IPS-18c (cell line): Measurements from ENCODE around the gene CYB561.
"Not testable (repeated sequence)": the region's sequence is repeated elsewhere in the genome, so short reads cannot be mapped to it uniquely, and the experiment has no call there.

ENCODE experiments used
- H3K4me3 ChIP-seq: 2 replicates; pipeline ENCODE4 v1.7.0; 2013; ENCODE audit warnings: low read depth, mild to moderate bottlenecking, low read length, moderate library complexity; ENCODE audit not compliant: insufficient read depth
- H3K9me3 ChIP-seq: one replicate; pipeline ENCODE4 v1.6.1; 2013; ENCODE audit warnings: mild to moderate bottlenecking, low read length, moderate library complexity; ENCODE audit not compliant: control insufficient read depth, insufficient read depth

CYB561 gene

GRCh38 chr17:63460018-63460417 is 13.9 kb upstream of the CYB561 start:
- H3K9me3 ChIP-seq = no peaks in the 10 kb centered on the region
- no peak overlapping the region for H3K4me3 ChIP-seq

GRCh38 chr17:63458478-63458877 is 12.4 kb upstream of the CYB561 start:
- no peak overlapping the region for H3K4me3 ChIP-seq
- H3K9me3 ChIP-seq = no peaks in the 10 kb centered on the region

- Histone ChIP-seq H3K9me3 (no peaks in the 10 kb centered on the region), H3K4me3 (no peak overlapping the region)
These were observed 9.3 kb upstream of the CYB561 start for GRCh38 chr17:63455417-63455816.

GRCh38 chr17:63454915-63455314 is 8.8 kb upstream of the CYB561 start:
- Histone ChIP-seq H3K4me3 (no peak overlapping the region), H3K9me3 (no peaks in the 10 kb centered on the region)

- H3K4me3 ChIP-seq, H3K9me3 ChIP-seq: not testable (repeated sequence)
These were observed 8.3 kb upstream of the CYB561 start for GRCh38 chr17:63454357-63454756.

GRCh38 chr17:63452962-63453551 is 7.0 kb upstream of the CYB561 start:
- Histone ChIP-seq H3K4me3 (no peak overlapping the region), H3K9me3 (no peaks in the 10 kb centered on the region)

GRCh38 chr17:63452046-63452961 is 6.2 kb upstream of the CYB561 start:
- Histone ChIP-seq H3K4me3 (no peak overlapping the region), H3K9me3 (no peaks in the 10 kb centered on the region)

- Histone ChIP-seq H3K4me3 (no peak overlapping the region), H3K9me3 (no peaks in the 10 kb centered on the region)
These were observed 5.0 kb upstream of the CYB561 start for GRCh38 chr17:63451150-63451549.

- Histone ChIP-seq H3K9me3 (no peaks in the 10 kb centered on the region), H3K4me3 (no peak overlapping the region)
These were observed 4.4 kb upstream of the CYB561 start for GRCh38 chr17:63450551-63450950.

GRCh38 chr17:63448655-63449054 is 2.5 kb upstream of the CYB561 start:
- H3K4me3 ChIP-seq = no peak overlapping the region
- H3K9me3 ChIP-seq = no peaks in the 10 kb centered on the region

- Histone ChIP-seq H3K4me3 (peak overlapping the region; percentile 64; the same call in 1 of the 2 replicates), H3K9me3 (no peaks in the 10 kb centered on the region)
These were observed 1.4 kb upstream of the CYB561 start for GRCh38 chr17:63447471-63448009.

GRCh38 chr17:63446753-63447470 is 806 bp upstream of the CYB561 start:
- no peaks in the 10 kb centered on the region for H3K9me3 ChIP-seq
- peak overlapping the region; percentile 64 for H3K4me3 ChIP-seq

GRCh38 chr17:63445571-63445953 is 544 bp downstream of the CYB561 start:
- H3K4me3 ChIP-seq = peak overlapping the region; percentile 64
- H3K9me3 ChIP-seq = no peaks in the 10 kb centered on the region

- peak overlapping the region; percentile 64; the same call in 1 of the 2 replicates for H3K4me3 ChIP-seq
- H3K9me3 ChIP-seq = no peaks in the 10 kb centered on the region
These were observed 1.0 kb downstream of the CYB561 start for GRCh38 chr17:63445065-63445464.

- no peaks in the 10 kb centered on the region for H3K9me3 ChIP-seq
- H3K4me3 ChIP-seq = no peak overlapping the region
These were observed 1.6 kb downstream of the CYB561 start for GRCh38 chr17:63444457-63444856.

GRCh38 chr17:63443053-63443452 is 3.1 kb downstream of the CYB561 start:
- H3K9me3 ChIP-seq = no peaks in the 10 kb centered on the region
- no peak overlapping the region for H3K4me3 ChIP-seq

GRCh38 chr17:63442549-63443035 is 3.5 kb downstream of the CYB561 start:
- no peaks in the 10 kb centered on the region for H3K9me3 ChIP-seq
- H3K4me3 ChIP-seq = no peak overlapping the region
